Kidney tubule cell (primary cell): ENCODE results near the gene NKX3-2.

ENCODE experiments used
- DNase-seq: peaks from one replicate; pipeline ENCODE4 v3.0.0-alpha.2; 2018; ENCODE audit warnings: low spot score

The NKX3-2 gene

DNA sequence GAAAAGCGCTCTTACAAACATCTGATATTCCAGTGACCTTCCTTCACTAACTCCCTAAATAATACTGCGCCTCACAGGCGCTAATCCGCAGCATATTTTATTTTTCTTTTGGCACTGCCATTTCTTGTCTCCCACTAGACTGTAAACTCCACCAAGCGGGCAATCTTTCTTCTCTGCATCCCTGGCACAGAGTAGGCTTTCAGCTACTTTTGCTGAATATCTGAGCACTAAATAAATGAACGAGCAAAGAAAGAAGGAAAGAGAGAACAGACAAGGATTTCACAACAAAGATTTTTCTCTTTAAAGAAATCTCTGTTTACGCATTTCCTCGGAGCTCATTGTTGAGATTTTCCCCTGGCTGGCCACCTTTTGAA is 12.7 kb downstream of the NKX3-2 start:
- no peak for DNase-seq

DNA sequence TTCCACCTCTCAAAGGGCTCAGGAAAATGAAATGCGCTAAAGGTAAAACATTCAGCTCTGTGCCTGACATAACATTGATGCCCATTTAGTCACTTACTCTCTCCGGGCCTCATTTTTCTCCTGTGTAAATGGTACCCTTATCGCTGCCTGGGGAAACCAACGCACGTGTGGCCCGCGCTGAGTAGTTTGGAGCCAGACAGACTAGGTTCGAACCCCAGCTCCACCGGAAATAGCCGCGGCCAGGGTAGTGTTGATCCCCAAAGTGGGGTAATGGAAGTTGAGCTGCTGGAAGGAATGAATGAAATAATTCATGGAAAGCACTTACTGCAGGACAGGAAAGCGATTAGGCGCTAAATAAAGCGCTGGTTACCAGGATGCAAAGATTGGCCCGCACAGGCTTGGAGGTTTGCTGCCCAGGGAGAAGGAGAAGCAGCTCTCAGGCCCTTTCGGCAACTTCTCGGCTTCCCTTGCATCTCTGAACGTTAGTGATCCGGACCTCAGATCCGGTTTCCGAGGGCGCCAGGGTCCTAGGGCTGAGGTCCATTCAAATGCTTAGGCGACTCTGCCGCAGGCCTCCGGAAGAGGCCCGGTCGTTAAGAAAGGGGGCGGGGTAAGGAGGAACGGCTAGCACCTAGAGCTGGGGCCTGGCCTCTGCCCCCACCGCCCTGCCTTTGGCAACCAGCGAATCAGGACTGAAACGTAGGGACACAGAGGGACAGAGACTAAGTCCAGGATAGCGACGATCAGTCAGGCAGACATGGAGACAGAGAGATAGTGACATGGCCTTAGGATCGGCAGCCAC is 13.3 kb downstream of the NKX3-2 start:
- DNase-seq: no peak

DNA sequence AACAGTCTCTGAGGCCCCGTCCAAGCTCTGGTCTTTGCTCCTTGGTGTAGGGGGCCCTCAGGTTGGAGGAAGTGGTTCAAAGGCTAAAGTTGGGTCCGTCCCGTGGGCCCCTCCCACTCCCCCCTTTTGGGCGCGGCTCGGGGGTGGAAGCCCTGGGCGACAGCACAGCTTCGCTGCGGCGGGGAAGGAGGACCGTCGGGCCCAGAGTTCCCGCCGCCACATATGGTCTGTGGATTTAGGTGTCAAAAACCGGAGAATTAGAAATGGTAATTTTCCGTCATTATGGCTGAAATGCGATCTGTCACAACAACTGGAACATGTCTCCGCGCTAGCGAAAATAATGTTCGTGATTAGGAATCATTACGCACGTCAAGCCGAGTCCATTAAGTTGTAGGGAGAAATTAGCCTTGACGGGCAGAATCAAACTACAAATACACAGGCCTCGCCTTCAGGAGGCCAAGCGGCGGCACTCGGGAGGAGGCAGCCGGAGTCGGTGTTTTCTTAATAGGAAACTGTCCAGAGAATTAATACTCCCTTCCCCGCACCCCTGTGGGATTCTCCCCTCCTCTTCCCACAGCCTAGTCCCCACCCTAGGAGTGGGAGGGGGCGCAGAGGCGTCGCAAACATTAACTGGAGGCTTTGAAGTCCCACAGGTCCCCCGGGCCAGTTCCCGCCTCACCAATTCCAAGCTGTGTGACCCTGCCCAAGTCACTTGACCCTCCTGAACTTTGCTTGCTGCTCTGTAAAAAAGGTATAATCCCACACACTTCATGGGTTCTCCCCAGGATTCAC is 15.0 kb downstream of the NKX3-2 start:
- DNase-seq: no peak

DNA sequence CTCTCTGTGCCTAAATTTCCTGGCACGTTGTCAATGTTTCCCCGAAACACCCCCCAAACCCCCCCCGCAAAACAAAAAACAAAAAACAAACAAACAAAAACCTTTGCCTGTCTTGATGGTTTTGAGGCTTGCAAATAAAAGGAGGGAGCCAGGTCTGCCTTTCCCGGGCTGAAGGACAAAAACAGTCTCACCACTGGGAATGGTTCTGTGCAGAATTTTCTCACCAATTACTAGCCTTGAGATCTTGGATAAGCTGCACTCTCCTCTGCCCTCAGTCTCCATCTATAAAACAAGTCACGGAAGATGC is 15.5 kb downstream of the NKX3-2 start:
- no peak for DNase-seq

DNA sequence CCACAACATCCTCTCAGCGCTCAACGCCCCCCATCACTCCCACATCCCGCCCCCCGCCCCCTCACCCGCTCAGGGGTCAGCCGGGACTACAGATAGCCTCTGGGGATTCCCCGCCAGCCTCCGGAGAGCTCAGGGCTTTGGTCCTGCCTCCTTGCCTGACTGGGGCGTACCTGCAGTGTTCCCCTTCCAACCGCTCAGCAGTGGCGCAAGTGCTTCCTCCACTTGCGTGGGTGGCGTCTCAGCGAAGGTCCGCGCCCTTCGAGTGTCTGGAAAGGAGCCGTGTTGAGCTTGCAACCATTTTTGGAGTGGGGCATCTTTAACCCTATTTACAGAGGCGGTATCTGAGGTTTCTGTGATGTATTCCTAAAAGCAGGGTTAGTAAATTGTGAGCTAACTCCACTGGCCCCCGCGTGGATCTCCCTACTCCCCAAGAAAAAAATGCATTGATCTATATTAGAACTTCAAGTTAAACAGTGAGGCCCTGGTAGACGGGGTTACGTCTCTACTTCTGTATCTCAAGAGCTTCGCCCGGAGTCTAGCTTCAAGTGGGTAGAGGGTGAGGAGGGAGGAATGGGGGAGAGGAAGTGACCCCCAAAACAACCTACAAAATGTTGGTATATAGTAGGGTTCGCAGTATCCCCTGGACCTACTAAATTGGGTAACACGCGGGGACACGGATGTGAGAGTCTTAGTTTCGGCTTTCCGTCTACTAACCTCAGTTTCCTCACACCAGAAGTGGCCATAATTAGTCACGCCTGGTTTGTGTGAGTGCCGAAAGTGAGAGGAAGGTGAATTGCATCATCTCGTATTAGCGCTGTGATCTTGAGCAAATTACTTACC is 16.1 kb downstream of the NKX3-2 start:
- no peak for DNase-seq

DNA sequence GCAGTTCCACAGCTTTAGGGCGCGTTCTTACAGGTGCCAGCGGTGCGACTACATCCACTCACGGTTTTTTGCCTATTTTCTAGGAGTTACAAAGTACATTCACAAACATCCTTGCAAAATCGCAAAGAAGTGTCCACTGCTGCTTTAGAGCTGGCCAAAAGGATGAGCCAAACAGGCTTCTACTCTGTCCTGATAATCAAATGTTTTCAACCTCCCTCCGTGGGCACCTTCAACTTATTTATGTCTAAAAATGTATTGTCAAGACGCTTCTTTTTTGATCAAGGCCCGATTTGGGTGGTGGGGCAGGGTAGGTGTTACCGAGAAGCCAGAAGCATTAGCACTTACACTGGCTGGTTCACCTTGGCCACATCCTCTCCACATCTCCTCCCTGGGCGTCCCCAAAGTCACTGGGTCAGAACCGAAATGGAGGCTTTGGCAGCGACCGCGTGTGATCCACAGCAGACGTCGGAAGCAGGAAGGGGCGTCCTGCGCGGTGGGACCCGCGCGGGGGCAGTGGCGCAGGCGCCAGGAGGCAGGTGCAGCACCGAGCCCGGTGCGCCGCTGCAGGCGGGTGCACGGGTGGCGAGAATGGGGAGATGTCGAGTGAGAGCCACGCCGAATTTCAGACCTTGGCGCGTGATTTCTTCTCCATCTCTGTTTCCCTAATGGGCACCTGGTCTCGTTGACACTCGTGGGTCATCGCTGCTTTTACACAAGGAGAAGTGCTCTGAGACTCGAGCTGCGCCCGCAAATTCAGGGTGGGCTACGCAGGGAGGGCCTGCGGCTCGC is 16.9 kb downstream of the NKX3-2 start:
- DNase-seq: no peak

DNA sequence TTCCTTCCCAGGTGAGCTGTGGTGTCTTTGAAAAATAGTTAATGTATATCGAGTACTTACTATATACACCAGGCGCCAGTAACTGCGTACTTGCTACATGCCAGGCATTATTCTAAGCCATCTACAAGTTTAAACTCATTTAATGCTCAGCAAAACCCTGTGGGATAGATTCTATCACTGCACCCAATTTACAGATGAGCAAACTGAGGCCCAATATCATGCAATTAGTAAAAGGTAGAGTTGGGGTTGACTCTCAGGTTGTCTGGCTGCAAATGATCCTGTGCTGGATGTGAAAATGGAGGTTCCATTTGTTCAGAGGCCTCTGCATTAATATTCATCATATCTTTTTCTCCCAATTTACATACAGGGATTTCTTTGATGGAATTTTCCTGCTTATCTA is 17.6 kb downstream of the NKX3-2 start:
- DNase-seq: no peak

DNA sequence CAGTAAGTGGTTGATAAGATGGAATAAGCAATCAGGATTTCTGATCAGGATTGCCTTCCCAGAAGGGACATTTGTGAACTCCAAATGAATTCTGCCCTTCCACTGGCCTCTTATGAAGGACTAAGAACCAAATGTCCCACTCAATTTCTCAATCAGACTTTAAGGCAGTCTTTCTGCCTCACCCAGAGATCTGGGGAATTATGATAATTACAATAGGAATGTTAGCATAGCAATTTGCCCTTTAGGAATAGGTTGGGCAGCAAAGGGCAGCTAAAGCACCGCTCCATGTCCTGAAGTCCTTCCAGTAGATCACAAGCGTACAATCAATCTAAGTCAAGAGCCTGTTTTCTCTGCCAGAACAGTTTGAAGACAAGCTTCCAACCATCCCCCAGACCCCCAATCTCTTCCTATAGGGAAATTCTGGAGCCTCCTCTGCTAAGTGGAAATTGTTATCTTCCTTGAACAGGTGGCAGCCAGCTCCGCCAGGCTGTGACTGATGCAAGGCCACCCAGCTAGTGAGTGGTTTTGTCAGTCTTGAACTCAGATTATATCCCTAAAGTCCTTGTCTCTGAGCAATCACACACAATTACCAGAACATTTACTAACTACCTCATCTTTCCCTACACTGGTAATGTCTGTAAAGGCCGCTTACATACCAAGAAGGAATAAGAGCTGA is 18.6 kb downstream of the NKX3-2 start:
- no peak for DNase-seq

DNA sequence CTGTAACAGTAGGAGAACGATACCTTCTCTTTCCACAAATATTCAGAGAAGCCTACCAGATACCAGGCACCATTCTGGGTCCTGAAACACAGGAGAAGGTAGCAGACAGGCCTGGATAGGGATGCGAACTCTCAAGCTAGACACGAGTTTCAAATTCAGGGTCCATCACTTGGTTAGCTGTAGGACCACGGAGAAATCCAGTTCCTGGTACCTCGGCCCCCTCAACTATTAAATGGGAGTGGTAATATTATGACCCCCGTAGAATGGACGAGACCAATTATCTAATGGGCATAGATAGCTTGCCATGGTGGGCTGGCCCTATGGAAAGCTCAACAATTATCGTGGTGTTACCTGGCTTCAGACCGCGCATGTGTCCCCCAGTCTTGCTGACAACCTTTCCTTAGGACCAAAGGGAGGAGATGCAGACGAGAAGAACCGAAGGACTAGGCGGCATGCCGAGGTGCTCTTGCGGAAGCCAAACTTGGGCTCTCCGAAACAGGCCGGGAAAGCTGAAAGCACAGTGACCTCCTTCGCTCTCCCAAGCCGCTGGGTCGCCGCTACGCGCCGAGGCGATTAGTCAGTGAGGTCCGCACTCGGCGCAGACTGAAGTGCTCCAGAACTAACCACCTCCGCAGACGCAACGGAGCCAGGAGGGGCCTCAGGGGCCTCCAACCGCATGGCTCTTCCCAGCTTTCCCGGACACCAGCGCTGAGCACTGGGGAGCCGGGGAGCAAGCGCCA is 19.6 kb downstream of the NKX3-2 start:
- DNase-seq: peak; percentile 68

DNA sequence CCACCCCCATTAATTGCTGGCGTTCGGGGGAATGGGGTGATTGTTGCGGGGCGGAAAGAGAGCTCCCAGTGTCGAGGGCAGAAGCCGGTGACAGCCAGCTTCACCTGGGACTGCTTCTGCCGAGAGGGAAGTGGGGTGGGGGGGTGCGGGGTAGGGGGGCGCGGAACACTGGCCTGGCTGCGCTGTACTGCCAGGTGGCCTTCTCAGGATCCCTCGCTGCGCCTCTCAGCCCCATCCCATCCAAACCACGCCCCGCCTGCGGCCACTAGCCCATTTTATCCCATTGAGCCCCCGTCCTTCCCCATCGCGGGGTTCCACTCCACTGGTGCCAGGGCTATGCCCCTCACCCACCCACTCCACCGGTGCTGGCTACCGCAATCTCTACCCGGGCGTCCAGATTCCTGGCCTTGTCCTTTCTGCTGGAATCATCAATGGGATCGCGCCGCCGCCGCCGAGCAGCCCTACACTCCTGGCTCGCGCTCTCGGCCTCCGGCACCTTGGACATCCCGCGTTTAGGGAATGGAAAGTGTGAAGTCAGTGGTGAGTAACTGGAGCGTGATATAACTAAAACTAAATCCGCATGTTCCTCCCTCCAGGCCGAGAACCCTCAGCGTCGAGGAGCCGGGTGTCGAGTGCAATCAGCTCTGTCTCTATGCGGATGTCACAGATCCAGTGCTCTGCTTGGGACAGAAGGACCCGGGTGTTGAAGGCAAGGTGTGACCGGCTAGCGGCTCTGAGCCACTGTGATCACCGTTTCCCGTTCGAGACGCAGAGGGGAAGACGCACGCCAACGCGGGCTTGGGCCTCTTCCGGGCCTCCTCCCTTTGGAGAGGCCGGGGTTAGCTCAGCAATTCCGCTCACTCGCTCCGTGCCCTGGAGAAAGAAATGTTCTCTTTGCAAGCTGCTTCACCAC is 20.5 kb downstream of the NKX3-2 start:
- DNase-seq: no peak

DNA sequence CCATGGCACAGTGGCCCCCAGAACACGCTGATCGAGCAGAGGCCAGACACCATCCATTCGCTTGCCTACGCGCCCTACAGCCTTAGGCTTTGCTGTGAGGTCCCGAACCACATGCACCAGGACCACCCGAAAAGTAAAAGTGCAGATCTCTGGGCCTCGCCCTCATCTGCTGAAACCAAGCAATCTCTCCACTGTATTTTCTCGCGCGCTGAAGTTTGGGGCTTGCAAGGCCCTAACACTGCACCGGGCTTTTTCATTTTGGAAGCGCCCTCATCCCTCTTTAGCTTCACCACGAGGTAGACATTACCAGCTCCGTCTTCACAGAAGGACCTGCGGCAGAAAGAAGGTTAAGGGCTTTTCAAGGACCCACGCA is 21.2 kb downstream of the NKX3-2 start:
- no peak for DNase-seq

DNA sequence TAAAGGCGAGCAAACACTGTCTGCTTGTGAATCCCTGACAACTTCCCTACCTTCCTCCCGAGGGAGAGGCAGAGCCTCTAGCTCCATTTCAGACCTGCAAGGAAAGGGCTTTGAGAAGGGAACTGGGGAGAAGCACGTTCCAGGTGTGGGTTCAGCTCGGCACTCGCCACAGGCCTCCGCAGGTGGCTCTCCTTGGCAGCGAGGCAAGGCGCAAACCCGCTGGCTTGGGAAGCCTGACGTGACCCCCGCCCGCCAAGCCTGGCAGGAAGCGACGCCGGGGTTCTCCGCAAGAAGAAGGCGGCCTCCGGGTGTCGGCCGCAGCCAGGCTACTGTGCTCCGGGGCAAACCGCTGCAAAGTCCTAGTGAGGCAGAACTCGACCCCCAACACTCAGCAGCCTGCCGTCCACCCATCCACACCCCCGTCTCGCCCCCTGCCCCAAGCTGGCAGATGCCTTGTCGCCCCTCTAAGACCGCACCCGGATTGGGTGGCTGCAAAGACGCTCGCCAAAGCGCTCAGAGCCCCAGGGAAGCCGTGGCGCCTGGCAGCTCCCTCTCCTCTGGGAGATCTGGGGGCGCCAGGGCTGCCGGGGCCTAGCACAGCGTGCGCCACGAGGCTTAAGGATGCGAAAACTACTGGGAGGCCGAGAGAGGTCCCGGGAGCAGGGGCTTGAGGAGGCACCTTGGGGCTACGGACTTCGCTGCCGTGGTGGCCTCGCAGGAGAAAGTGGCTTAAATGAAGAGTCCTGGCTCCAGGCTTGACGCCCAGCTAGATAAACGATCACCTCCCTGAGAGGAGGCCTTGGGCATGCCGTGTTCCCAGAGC is 21.8 kb downstream of the NKX3-2 start:
- no peak for DNase-seq

DNA sequence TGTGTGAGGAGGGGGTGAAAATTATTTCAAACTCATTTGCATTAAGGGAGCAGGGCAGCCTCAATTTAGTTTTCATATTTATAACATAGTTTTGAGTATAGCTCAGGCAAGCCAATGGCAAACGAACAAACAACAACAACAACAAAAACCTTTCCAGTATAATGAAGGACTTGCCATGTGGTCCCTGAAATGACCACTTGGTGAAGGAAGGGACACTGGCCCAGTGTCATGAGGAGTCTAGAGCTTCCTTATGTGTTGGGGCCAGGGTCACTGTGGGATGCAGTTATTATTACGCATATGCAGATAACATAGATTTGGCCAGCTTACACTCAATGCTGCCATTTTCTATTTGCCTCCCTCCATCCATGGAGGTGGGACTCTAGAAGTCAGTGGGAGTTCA is 23.3 kb downstream of the NKX3-2 start:
- no peak for DNase-seq

DNA sequence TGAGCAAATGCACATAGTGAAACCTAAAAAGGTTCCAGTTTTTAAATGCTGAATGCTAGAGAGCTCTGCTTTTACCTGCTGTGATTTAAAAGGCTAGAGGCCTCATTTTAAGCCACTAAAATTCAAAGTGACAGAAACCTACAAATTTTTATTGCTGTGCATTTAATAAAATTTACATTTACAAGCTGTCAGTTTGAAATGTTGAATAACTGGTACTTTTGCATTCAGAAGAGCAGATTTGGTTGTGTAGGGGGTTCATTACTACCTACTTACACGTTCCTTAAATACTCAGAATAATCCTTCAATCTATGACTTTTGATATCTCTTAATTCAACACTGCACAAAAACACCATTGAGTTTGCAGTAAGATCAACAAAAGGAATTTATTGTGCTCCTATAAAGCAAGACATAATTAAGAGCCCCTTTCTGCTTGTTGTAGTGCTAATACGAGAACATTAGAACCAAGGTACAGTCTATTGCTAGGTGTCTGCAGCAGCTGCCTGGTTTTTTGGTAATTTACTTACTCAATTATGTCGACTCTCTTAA is 27.9 kb downstream of the NKX3-2 start:
- no peak for DNase-seq

DNA sequence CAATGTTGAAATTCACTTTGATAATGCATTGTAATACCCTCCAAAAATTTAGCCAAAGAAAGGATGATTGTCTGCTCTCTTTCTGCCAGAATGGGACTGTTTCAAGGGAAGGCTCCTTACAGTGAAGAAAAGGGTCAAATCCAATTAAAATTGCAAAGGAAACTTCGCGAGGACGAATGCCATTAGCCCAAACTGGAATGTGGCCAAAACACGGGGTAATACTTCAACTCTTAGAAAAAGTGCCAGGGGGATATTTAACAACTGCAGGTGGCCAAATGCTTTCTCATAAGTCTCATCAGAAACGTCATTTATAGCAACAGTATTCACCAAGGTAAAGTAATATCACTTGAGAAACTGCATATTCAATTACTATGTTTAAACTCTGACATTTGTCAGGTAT is 29.0 kb downstream of the NKX3-2 start:
- no peak for DNase-seq

DNA sequence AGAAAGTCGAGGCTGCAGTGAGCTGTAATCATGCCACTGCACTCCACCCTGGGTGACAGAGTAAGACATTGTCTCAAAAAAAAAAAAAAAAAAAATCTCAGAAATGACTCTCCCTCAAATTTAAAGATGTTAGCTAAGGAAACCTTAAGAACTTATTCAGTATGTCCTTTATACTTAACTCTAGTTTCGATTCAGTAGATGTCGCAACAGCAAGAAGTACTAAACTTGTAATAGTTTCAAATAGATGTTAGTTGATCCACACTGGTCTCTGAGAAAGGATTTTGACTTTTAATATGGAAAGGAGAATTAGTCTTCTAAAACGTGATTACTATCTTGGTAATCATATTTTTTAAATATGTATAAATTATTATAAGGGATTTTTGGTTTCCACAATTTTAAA is 29.6 kb downstream of the NKX3-2 start:
- DNase-seq: no peak

DNA sequence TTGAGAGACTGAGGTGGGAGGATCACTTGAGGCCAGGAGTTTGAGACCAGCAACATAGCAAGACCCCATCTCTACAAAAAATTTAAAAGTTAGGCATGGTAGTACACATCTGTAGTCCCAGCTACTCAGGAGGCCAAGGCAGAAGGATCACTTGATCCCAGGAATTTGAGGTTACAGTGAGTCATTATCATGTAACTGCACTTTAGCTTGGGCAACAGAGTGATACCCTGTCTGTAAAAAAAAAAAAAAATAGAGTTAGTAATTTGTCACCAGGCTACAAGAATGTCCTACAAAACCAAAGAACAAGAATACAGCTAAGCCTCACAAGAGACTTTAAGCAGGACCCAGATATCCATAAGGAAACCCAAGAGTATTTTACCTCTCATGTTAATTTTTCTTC is 33.2 kb downstream of the NKX3-2 start:
- DNase-seq: peak; percentile 74

DNA sequence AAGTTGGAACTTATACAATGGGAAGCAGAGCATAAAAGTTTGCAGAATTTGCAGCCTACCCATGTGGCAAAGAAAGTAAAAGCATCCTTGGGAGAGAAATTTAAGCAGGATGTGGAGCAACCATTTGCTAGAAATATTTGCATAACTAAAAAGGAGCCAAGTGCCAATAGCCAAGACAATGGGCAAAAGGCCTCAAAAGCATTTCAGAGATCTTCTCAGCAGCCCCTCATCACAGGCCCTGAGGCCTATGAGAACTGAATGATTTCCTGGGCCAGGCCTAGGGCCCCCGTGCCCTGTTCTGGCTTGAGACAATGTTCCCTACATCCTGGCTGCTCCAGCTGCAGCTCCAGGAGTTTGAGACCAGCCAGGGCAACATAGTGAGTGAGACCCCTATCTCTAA is 34.9 kb downstream of the NKX3-2 start:
- no peak for DNase-seq

DNA sequence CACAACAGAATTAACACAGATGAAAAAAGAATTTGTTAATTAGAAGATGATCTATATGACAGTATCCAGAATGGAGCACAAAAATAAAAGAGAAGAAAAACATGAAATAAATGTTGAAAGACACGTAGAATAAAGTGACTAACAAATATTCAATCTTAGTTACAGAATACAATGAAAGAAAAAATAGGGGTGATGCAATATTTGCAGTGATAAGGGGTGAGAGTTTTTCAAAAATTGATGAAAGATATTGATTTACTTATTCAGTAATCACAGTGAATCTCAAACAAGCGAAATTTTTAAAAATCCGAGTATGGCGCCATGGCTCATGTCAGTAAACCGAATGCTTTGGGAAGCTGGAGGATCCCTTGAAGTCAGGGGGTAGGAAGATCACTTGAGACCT is 39.9 kb downstream of the NKX3-2 start:
- no peak for DNase-seq
